Ascending aorta (tissue), 2 donors: ENCODE data around the gene MAP7D2. TPM values are rescaled to one million over a fixed set of nuclear protein-coding genes. Genes with fewer than 3 reads are reported as not detected.

Experiments used
- DNase-seq, 2 donors: peaks; one replicate each; pipeline ENCODE4 v3.0.0-alpha.2; 2019; ENCODE audit warnings: low spot score in 2 of 2
- H3K27ac ChIP-seq, 2 donors: fragments of 200-600 bp; sonication (generic); one replicate each; pipeline ENCODE4 v1.5.1; 2016 to 2017; ENCODE audit warnings: mild to moderate bottlenecking in 1 of 2
- H3K27me3 ChIP-seq: fragments of 200-600 bp; sonication (generic); one replicate; pipeline ENCODE4 v1.5.1; 2017
- H3K36me3 ChIP-seq, 2 donors: fragments of 200-600 bp; sonication (generic); one replicate each; pipeline ENCODE4 v1.5.1; 2016
- H3K4me1 ChIP-seq, 2 donors: fragments of 200-600 bp; sonication (generic); one replicate each; pipeline ENCODE4 v1.5.1; 2016 to 2017; ENCODE audit warnings: mild to moderate bottlenecking in 1 of 2
- H3K4me3 ChIP-seq, 2 donors: fragments of 200-600 bp; sonication (generic); one replicate each; pipeline ENCODE4 v1.5.1; 2016 to 2017; ENCODE audit warnings: mild to moderate bottlenecking in 1 of 2
- H3K9me3 ChIP-seq, 2 donors: fragments of 200-600 bp; sonication (generic); one replicate each; pipeline ENCODE4 v1.5.1; 2016
- CTCF ChIP-seq, 3 experiments: fragments of 200-600 bp in 2 of 3; fragments of 450-650 bp in 1 of 3; sonication (generic) in 2 of 3; IDR thresholded peaks; one replicate each; pipeline ENCODE4 v1.5.1; 2016 to 2019; ENCODE audit warnings: antibody characterized with exemption in 3 of 3, mild to moderate bottlenecking in 1 of 3, moderate library complexity in 1 of 3
- intact Hi-C: fragments of 100-400 bp; cut with DNase I; formaldehyde crosslinking; loops from one replicate; pipeline ENCODE4 v1.15.1; 2023
- total RNA-seq: library from RNA; depleted of rRNA; stranded (reverse); fragments of >200 nt; gene quantifications from one replicate; pipeline ENCODE4 v1.1.0, GENCODE V29; 2016

Gene MAP7D2
- total RNA-seq, 1 donor from 2014 or later = not detected

GRCh38 chrX:19968276-19968675 is 148.4 kb downstream of the MAP7D2 start:
- no peak for DNase-seq
- Histone ChIP-seq H3K9me3 (no peaks in the 10 kb centered on the region), H3K36me3 (no peaks in the 10 kb centered on the region), H3K4me1 (no peaks in the 10 kb centered on the region), H3K27me3 (no peaks in the 10 kb centered on the region), H3K4me3 (no peak overlapping the region), H3K27ac (no peak overlapping the region)
- intact Hi-C loops = no loop called here
- no peak for TF ChIP-seq CTCF (IDR thresholded peaks at IDR 0.05)

GRCh38 chrX:19966056-19966455 is 150.7 kb downstream of the MAP7D2 start:
- intact Hi-C loops = no loop called here
- Histone ChIP-seq H3K9me3 (no peaks in the 10 kb centered on the region), H3K27me3 (no peaks in the 10 kb centered on the region), H3K36me3 (peaks cover 0 to 5% of the 10 kb centered on the region in 2 donors), H3K4me3 (no peak overlapping the region), H3K27ac (no peak overlapping the region), H3K4me1 (no peaks in the 10 kb centered on the region)
- DNase-seq = no peak
- TF ChIP-seq CTCF (IDR thresholded peaks at IDR 0.05) = no peak

GRCh38 chrX:19964017-19964710 is 152.5 kb downstream of the MAP7D2 start:
- Histone ChIP-seq H3K9me3 (no peaks in the 10 kb centered on the region), H3K36me3 (peaks cover 0 to 5% of the 10 kb centered on the region in 2 donors), H3K27me3 (no peaks in the 10 kb centered on the region), H3K27ac (no peak overlapping the region), H3K4me1 (no peaks in the 10 kb centered on the region), H3K4me3 (no peak overlapping the region)
- intact Hi-C loops = no loop called here
- no peak for DNase-seq
- no peak for TF ChIP-seq CTCF (IDR thresholded peaks at IDR 0.05)

GRCh38 chrX:19960913-19961312 is 155.8 kb downstream of the MAP7D2 start:
- no peaks in the 10 kb centered on the region for H3K4me1 ChIP-seq
- no peaks in the 10 kb centered on the region for H3K9me3 ChIP-seq
- H3K4me3 ChIP-seq = no peak overlapping the region
- DNase-seq = no peak
- peaks cover 0 to 5% of the 10 kb centered on the region in 2 donors for H3K36me3 ChIP-seq
- intact Hi-C loops = no loop called here
- no peaks in the 10 kb centered on the region for H3K27me3 ChIP-seq
- H3K27ac ChIP-seq = no peak overlapping the region
- TF ChIP-seq CTCF (IDR thresholded peaks at IDR 0.05) = no peak

GRCh38 chrX:19958552-19959486 is 157.9 kb downstream of the MAP7D2 start:
- no peak for TF ChIP-seq CTCF (IDR thresholded peaks at IDR 0.05)
- DNase-seq = no peak
- Histone ChIP-seq H3K4me1 (no peaks in the 10 kb centered on the region), H3K9me3 (no peaks in the 10 kb centered on the region), H3K27me3 (no peaks in the 10 kb centered on the region), H3K27ac (no peak overlapping the region), H3K36me3 (peaks cover 0 to 5% of the 10 kb centered on the region in 2 donors), H3K4me3 (no peak overlapping the region)
- intact Hi-C loops = no loop called here
